ENCODE results near the gene TEK. TPM values are rescaled to one million over a fixed set of nuclear protein-coding genes. Genes with fewer than 3 reads are reported as not detected.

The TEK gene
- total and polyA plus RNA-seq, 9 of the 15 experiments (the other 6 are each of a cell fraction or from before 2014, with no cell fraction given) = 0.03 to 0.13 (median 0.06) TPM

DNA sequence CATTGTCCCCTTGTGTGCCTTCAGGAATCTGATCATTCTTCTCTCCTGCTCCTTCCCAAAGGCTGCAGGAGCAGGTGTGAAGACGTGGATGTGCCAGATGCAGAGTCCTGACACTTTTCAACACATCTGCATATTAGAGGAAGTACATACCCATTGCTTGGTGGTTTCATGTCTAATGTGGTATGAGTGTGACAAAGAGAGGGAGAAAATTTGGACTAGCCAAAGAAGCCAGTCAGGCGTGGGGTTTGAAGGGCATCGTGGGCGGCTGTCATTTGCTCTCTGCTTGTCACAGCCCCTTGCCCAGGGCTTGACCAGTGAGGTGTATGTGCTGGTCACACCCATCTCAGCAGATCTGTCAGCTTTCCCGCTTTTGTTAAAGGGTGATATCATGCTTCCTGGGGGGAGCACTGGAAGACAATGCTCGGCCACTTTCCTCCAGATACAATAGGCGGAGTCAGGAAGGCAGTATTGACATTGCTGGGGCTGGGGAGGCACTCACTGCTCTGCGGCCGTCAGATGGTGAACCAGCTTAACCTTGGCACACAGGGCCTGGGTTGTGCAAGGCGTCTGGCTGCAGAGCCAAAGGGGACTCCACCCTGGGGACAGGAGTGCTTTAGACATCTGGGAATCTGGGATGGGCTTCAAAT lies 8.6 kb downstream of the TEK start:
- intact Hi-C loops (cut with micrococcal nuclease) = no loop called here
- no peak for FAIRE-seq
- H3K4me3 ChIP-seq = no peak overlapping the region
- ChIA-PET POLR2A (interaction anchor here (0.7 kb wide), 1 partner anchor 282 kb away, joined by 3 read pairs; no protein-coding TSS in a partner anchor), CTCF (ENCODE audit: low intra/inter-chr PET ratio) (no interaction called here)
- no peak overlapping the region for H2AFZ ChIP-seq (ENCODE audit: low read depth, low read length)
- no peaks in the 10 kb centered on the region for H3K4me1 ChIP-seq (replicated peaks in 1 of 2; ENCODE audit: control insufficient read depth in 2 of 2, insufficient read depth in 2 of 2, low read length in 2 of 2)
- H3K9me3 ChIP-seq (replicated peaks; ENCODE audit: control insufficient read depth, insufficient read depth, low read depth, low read length) = no peaks in the 10 kb centered on the region
- no peaks in the 10 kb centered on the region for H4K20me1 ChIP-seq (replicated peaks; ENCODE audit: control insufficient read depth, insufficient read depth, low read length)
- in situ Hi-C loops (cut with MboI) = no loop called here
- H3K9me1 ChIP-seq (ENCODE audit: control insufficient read depth, insufficient read depth, low read length) = no peaks in the 10 kb centered on the region
- ATAC-seq = no peak
- no peak for DNase-seq (ENCODE audit: extremely low read depth in 1 of 4, low spot score in 3 of 4)
- no peak overlapping the region for H3K9ac ChIP-seq (ENCODE audit: insufficient read depth in 1 of 2, low read depth in 2 of 2, low read length in 2 of 2)
- H3K79me2 ChIP-seq (ENCODE audit: control insufficient read depth, insufficient read depth, low read length) = no peaks in the 10 kb centered on the region
- no peak overlapping the region for H3K4me2 ChIP-seq (ENCODE audit: insufficient read depth, low read length)
- no peaks in the 10 kb centered on the region for H3K36me3 ChIP-seq (ENCODE audit: control insufficient read depth, insufficient read depth, low read length)
- BruUV-seq (replicated peaks) = no TSS peak
- no peak overlapping the region for H3K27ac ChIP-seq (ENCODE audit: extremely low read depth, low read depth, low read length)
- 0% methylated on average over 2 of the region's 10 CpGs for WGBS (ENCODE audit: insufficient coverage, low coverage, missing lambda C conversion rate)
- no peaks in the 10 kb centered on the region for H3K27me3 ChIP-seq (ENCODE audit: control insufficient read depth in 2 of 2, insufficient read depth in 2 of 2, low read length in 2 of 2)
- TF ChIP-seq, protein P1, sequence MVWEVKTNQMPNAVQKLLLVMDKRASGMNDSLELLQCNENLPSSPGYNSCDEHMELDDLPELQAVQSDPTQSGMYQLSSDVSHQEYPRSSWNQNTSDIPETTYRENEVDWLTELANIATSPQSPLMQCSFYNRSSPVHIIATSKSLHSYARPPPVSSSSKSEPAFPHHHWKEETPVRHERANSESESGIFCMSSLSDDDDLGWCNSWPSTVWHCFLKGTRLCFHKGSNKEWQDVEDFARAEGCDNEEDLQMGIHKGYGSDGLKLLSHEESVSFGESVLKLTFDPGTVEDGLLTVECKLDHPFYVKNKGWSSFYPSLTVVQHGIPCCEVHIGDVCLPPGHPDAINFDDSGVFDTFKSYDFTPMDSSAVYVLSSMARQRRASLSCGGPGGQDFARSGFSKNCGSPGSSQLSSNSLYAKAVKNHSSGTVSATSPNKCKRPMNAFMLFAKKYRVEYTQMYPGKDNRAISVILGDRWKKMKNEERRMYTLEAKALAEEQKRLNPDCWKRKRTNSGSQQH (CRISPR knock-in tag; IDR thresholded peaks at IDR 0.05) = no peak
- TF ChIP-seq SRSF7 (optimal IDR thresholded peaks at IDR 0.05; ENCODE audit: low read depth, low read length) = no peak
- TF ChIP-seq STAT5A (IDR thresholded peaks at IDR 0.05; ENCODE audit: borderline replicate concordance, low read length) = no peak
- TF ChIP-seq, protein P2, sequence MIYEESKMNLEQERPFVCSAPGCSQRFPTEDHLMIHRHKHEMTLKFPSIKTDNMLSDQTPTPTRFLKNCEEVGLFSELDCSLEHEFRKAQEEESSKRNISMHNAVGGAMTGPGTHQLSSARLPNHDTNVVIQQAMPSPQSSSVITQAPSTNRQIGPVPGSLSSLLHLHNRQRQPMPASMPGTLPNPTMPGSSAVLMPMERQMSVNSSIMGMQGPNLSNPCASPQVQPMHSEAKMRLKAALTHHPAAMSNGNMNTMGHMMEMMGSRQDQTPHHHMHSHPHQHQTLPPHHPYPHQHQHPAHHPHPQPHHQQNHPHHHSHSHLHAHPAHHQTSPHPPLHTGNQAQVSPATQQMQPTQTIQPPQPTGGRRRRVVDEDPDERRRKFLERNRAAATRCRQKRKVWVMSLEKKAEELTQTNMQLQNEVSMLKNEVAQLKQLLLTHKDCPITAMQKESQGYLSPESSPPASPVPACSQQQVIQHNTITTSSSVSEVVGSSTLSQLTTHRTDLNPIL (CRISPR knock-in tag; IDR thresholded peaks at IDR 0.05) = no peak
- no peak for TF ChIP-seq SAFB2 (IDR thresholded peaks at IDR 0.05; ENCODE audit: borderline replicate concordance, low read depth, low read length, severe bottlenecking)
- TF ChIP-seq ARNT (IDR thresholded peaks at IDR 0.05) = no peak
- TF ChIP-seq SMAD4 (CRISPR knock-in tag; conservative IDR thresholded peaks at IDR 0.05) = no peak
- TF ChIP-seq ZNF77 (CRISPR knock-in tag; IDR thresholded peaks at IDR 0.05) = no peak
- TF ChIP-seq TAL1 (IDR thresholded peaks at IDR 0.05) = no peak
- TF ChIP-seq BRF1 (IDR thresholded peaks at IDR 0.05; ENCODE audit: borderline replicate concordance, extremely low read depth, insufficient read length) = no peak
- no peak for TF ChIP-seq KAT7 (CRISPR knock-in tag; IDR thresholded peaks at IDR 0.05; ENCODE audit: borderline replicate concordance)
- no peak for TF ChIP-seq ZKSCAN1 (IDR thresholded peaks at IDR 0.05; ENCODE audit: low read depth, low read length)
- TF ChIP-seq PHF20 (IDR thresholded peaks at IDR 0.05; ENCODE audit: partially characterized antibody) = no peak
- TF ChIP-seq PTRF (tag; IDR thresholded peaks at IDR 0.05) = no peak
- TF ChIP-seq, protein P3, sequence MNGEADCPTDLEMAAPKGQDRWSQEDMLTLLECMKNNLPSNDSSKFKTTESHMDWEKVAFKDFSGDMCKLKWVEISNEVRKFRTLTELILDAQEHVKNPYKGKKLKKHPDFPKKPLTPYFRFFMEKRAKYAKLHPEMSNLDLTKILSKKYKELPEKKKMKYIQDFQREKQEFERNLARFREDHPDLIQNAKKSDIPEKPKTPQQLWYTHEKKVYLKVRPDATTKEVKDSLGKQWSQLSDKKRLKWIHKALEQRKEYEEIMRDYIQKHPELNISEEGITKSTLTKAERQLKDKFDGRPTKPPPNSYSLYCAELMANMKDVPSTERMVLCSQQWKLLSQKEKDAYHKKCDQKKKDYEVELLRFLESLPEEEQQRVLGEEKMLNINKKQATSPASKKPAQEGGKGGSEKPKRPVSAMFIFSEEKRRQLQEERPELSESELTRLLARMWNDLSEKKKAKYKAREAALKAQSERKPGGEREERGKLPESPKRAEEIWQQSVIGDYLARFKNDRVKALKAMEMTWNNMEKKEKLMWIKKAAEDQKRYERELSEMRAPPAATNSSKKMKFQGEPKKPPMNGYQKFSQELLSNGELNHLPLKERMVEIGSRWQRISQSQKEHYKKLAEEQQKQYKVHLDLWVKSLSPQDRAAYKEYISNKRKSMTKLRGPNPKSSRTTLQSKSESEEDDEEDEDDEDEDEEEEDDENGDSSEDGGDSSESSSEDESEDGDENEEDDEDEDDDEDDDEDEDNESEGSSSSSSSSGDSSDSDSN (IDR thresholded peaks at IDR 0.05; ENCODE audit: borderline replicate concordance in 1 of 2, low read depth in 2 of 2, low read length in 2 of 2) = no peak
- TF ChIP-seq ZBTB7A (IDR thresholded peaks at IDR 0.05; ENCODE audit: borderline replicate concordance, control insufficient read depth, low read depth, low read length) = no peak
- TF ChIP-seq ZNF436 (CRISPR knock-in tag; IDR thresholded peaks at IDR 0.05) = no peak
